GM10266 (cell line): Measurements from ENCODE around the gene PALS2.
A peak's percentile ranks its signal among the peaks of the same experiment; 100 is the strongest.

Experiments
- DNase-seq: peaks from one replicate; pipeline ENCODE4 v3.0.0; 2012; ENCODE audit errors: extremely low spot score
- CTCF ChIP-seq: IDR thresholded peaks from 2 replicates; pipeline ENCODE4 v1.5.1; 2012; ENCODE audit warnings: mild to moderate bottlenecking, low read depth; ENCODE audit not compliant: control insufficient read depth, insufficient read depth; ENCODE audit errors: missing control alignments

The PALS2 gene

GRCh38 chr7:24555184-24555583 lies 18.1 kb upstream of the PALS2 start:
- no peak for DNase-seq
- no peak for TF ChIP-seq CTCF

GRCh38 chr7:24555719-24556118 lies 17.5 kb upstream of the PALS2 start:
- TF ChIP-seq CTCF, result no peak
- no peak for DNase-seq

GRCh38 chr7:24560772-24561171 lies 12.5 kb upstream of the PALS2 start:
- DNase-seq, result no peak
- no peak for TF ChIP-seq CTCF

GRCh38 chr7:24566274-24566673 lies 7.0 kb upstream of the PALS2 start:
- no peak for DNase-seq
- no peak for TF ChIP-seq CTCF

GRCh38 chr7:24570983-24571382 lies 2.3 kb upstream of the PALS2 start:
- no peak for TF ChIP-seq CTCF

GRCh38 chr7:24572016-24572392 lies 1.2 kb upstream of the PALS2 start:
- DNase-seq, result no peak
- no peak for TF ChIP-seq CTCF

More at GRCh38 chr7:24570983-24571382, 2.3 kb upstream of the PALS2 start:
- no peak for DNase-seq

- no peak for TF ChIP-seq CTCF
- DNase-seq, result peak; percentile 35
Measured at GRCh38 chr7:24572393-24572996, 757 bp upstream of the PALS2 start.
